ENCODE results near the gene VPS39. TPM values are rescaled to one million over a fixed set of nuclear protein-coding genes. Genes with fewer than 3 reads are reported as not detected.

VPS39 gene
- total and polyA plus RNA-seq, 2 of the 8 experiments (the other 6 are each of a cell fraction or from before 2014, with no cell fraction given) = 34.4 to 36.6 TPM

DNA sequence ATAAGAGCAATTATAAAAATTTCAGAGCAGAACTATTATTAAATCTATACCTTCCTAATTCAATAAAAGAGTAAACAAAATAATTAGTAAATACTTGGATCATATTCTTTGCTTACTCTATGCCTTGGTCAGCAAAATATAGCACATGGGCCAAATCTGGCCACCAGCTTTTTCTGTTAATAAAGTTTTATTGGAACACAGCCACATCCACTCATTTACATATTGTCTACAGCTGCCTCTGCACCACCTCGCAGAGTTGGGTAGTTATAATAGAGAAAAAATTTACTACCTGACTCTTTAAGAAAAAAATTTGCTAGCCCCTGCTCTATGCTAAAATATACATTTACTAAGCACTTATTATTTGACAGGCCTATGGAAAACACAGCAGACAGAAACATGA lies 32.7 kb upstream of the VPS39 start:
- FAIRE-seq (no peak), DNase-seq (ENCODE audit: low read depth in 1 of 2, low spot score in 2 of 2) (no peak)
- Histone ChIP-seq H2BK5ac (ENCODE audit: low read depth, low read length) (no peak overlapping the region), H3K27ac (ENCODE audit: low read depth, low read length) (no peak overlapping the region), H4K5ac (ENCODE audit: insufficient read length, low read depth, low read length) (no peak overlapping the region), H3K18ac (ENCODE audit: extremely low read depth, low read length) (no peak overlapping the region), H3K9me3 (ENCODE audit: insufficient read depth in 2 of 2, low read depth in 1 of 2, low read length in 1 of 2) (no peaks in the 10 kb centered on the region), H3K9ac (replicated peaks in 1 of 4; ENCODE audit: extremely low read depth in 1 of 4, low read depth in 3 of 4, low read length in 3 of 4) (no peak overlapping the region), H2AK5ac (ENCODE audit: low read depth, low read length) (no peak overlapping the region), H2BK12ac (ENCODE audit: low read depth, low read length) (no peak overlapping the region), H2BK20ac (ENCODE audit: low read length) (no peak overlapping the region), H3K4ac (replicated peaks; ENCODE audit: insufficient read length, low read depth, low read length) (no peak overlapping the region), H4K91ac (replicated peaks; ENCODE audit: insufficient read length, low read length) (no peak overlapping the region), H3K23me2 (ENCODE audit: low read depth, low read length) (no peaks in the 10 kb centered on the region), H3K56ac (replicated peaks; ENCODE audit: insufficient read length, low read depth, low read length) (no peak overlapping the region), H4K20me1 (replicated peaks in 1 of 2; ENCODE audit: control insufficient read depth in 1 of 2, insufficient read depth in 2 of 2, low read length in 2 of 2) (peaks cover 0 to 2% of the 10 kb centered on the region in 2 experiments), H3K4me2 (ENCODE audit: insufficient read depth in 1 of 2, low read depth in 2 of 2, low read length in 2 of 2) (no peak overlapping the region), H3K36me3 (ENCODE audit: control insufficient read depth in 2 of 4, insufficient read depth in 4 of 4, low read length in 3 of 4) (peaks cover 2 to 32% (median 14%) of the 10 kb centered on the region in 4 experiments; a peak in 6 of 8 replicates), H3K14ac (ENCODE audit: insufficient read length) (no peak overlapping the region), H3K27me3 (replicated peaks in 1 of 4; ENCODE audit: control insufficient read depth in 3 of 4, extremely low read depth in 1 of 4, insufficient read depth in 3 of 4, low read length in 3 of 4) (no peaks in the 10 kb centered on the region), H3K4me1 (replicated peaks in 1 of 4; ENCODE audit: control insufficient read depth in 3 of 4, insufficient read depth in 4 of 4, low read length in 3 of 4) (no peaks in the 10 kb centered on the region), H2BK120ac (replicated peaks; ENCODE audit: low read depth, low read length) (no peak overlapping the region), H3K23ac (ENCODE audit: insufficient read length) (no peak overlapping the region), H3K79me1 (ENCODE audit: low read depth, low read length) (no peaks in the 10 kb centered on the region), H3K79me2 (ENCODE audit: control insufficient read depth in 1 of 2, insufficient read depth in 2 of 2, low read length in 2 of 2) (no peaks in the 10 kb centered on the region), H2BK15ac (ENCODE audit: low read length) (no peak overlapping the region), H3K4me3 (ENCODE audit: extremely low read depth in 1 of 4, insufficient read depth in 2 of 4, low read depth in 3 of 4, low read length in 4 of 4) (no peak overlapping the region), H4K8ac (ENCODE audit: extremely low read depth, insufficient read depth, low read length) (no peak overlapping the region), H2AFZ (ENCODE audit: low read length) (no peak overlapping the region)
- TF ChIP-seq CREB1 (IDR thresholded peaks at IDR 0.05) = no peak
- no peak for TF ChIP-seq SIX5 (IDR thresholded peaks at IDR 0.05; ENCODE audit: low read depth, low read length)
- TF ChIP-seq TBP (IDR thresholded peaks at IDR 0.05; ENCODE audit: low read depth, low read length) = no peak
- no peak for TF ChIP-seq SUZ12 (IDR thresholded peaks at IDR 0.05; ENCODE audit: low read length)
- no peak for TF ChIP-seq SRF (IDR thresholded peaks at IDR 0.05; ENCODE audit: low read depth, low read length)
- TF ChIP-seq SIRT6 (IDR thresholded peaks at IDR 0.05; ENCODE audit: low read length) = no peak
- no peak for TF ChIP-seq RBBP5 (IDR thresholded peaks at IDR 0.05; ENCODE audit: borderline replicate concordance, low read depth, low read length)
- no peak for TF ChIP-seq BCL11A (IDR thresholded peaks at IDR 0.05; ENCODE audit: low read depth in 2 of 2, low read length in 2 of 2)
- no peak for TF ChIP-seq KDM4A (IDR thresholded peaks at IDR 0.05; ENCODE audit: low read depth, low read length, severe bottlenecking)
- no peak for TF ChIP-seq JUND (IDR thresholded peaks at IDR 0.05; ENCODE audit: low read length)
- TF ChIP-seq YY1 (IDR thresholded peaks at IDR 0.05; ENCODE audit: low read depth, low read length) = no peak
- no peak for TF ChIP-seq CHD1 (IDR thresholded peaks at IDR 0.05; ENCODE audit: low read depth, low read length)
- TF ChIP-seq CBX8 (IDR thresholded peaks at IDR 0.05; ENCODE audit: borderline replicate concordance, low read depth, low read length) = no peak
- no peak for TF ChIP-seq RAD21 (IDR thresholded peaks at IDR 0.05 in 1 of 2, conservative IDR thresholded peaks at IDR 0.05 in 1 of 2; ENCODE audit: low read depth in 2 of 2, low read length in 2 of 2)
- TF ChIP-seq, protein P1, sequence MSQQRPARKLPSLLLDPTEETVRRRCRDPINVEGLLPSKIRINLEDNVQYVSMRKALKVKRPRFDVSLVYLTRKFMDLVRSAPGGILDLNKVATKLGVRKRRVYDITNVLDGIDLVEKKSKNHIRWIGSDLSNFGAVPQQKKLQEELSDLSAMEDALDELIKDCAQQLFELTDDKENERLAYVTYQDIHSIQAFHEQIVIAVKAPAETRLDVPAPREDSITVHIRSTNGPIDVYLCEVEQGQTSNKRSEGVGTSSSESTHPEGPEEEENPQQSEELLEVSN (IDR thresholded peaks at IDR 0.05) = no peak
- ChIA-PET POLR2A (ENCODE audit: partially characterized antibody) (no interaction called here), CTCF (ENCODE audit: partially characterized antibody) (interaction anchor here (0.9 kb wide), 1 partner anchor 10 kb away, joined by 3 read pairs; no protein-coding TSS in a partner anchor)
- WGBS, 2 experiments (ENCODE audit: extremely low coverage in 1 of 2, insufficient coverage in 1 of 2, insufficient read length in 1 of 2, insufficient replicate concordance in 2 of 2, low coverage in 1 of 2, low lambda C conversion rate in 2 of 2, missing lambda C conversion rate in 1 of 2) = 86% methylated on average over 1 of the region's 1 CpG; no CpG with 5 or more reads in 1 of the 2 experiments
